ENCODE results near the gene FAM76A. TPM values are rescaled to one million over a fixed set of nuclear protein-coding genes. Genes with fewer than 3 reads are reported as not detected.
A peak's percentile ranks its signal among the peaks of the same experiment; 100 is the strongest.
"Not testable (repeated sequence)": the region's sequence is repeated elsewhere in the genome, so short reads cannot be mapped to it uniquely, and the experiment has no call there.

The FAM76A gene
- total RNA-seq, 6 experiments from 2014 or later: 3.5 to 7.4 (median 4.9) TPM

DNA sequence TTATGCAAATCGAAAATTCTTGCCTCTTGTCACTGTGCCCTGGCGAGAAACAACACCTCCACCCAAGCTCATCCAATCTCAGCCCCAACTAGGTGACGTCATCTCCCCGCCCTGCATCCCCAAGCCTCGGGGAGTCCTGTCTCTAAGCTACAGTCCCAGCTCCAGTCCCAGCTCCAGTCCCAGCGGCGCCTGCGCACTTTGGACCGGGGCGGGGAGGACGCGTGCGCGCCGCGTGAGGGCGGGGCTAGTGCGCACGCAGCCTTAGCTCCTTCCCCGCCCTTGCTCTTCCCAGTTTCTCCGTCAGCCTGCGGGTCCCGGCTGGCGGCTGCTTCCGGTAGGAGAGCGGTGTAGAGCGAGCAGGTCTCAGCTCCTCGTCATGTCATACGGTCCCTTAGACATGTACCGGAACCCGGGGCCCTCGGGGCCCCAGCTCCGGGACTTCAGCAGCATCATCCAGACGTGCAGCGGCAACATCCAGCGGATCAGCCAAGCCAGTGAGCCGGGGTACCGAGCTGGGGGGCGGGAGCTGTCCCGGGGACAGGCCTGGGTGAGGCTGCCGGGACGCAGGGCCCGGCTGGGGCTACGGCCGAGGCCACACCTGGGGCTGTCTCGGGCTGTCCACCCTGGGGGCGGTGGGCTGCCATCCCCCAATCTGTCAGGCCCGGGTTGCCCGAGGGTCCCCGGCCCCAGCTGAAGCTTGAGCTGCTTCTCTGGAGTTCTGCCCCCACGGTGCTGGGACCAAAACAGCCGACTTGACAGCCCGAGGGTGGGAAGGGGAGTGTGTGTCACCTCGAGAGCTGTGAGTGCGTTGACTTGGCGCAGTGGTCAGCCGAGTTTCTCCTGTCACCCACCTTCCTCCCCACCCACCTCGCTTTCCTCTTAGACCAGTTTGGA lies 47.4 kb downstream of the FAM76A start, which contains the start of gene STX12:
STX12 (plus strand) TSS at position 288 of the 894 bp plus-strand sequence; CDS start at position 377, 89 bp downstream.
- Histone ChIP-seq H3K27me3 (no peaks in the 10 kb centered on the region), H3K9me3 (no peaks in the 10 kb centered on the region), H3K4me3 (peak within 1 kb of the TSS; percentile 67 to 82 (median 77)), H3K27ac (peak within 1 kb of the TSS; percentile 84 to 86 (median 84)), H3K4me1 (peaks cover 0 to 13% (median 6%) of the 10 kb centered on the region in 4 donors), H3K36me3 (no peaks in the 10 kb centered on the region)
- intact Hi-C loops (cut with DNase I): no loop called here
- 1% methylated on average over 25 of the region's 58 CpGs for WGBS (ENCODE audit: insufficient coverage, low coverage, low lambda C conversion rate, missing lambda C conversion rate)
- ATAC-seq (peak; percentile 96 to 99 (median 98)), DNase-seq (peak; percentile 98)
- TF ChIP-seq CTCF (IDR thresholded peaks at IDR 0.05): peak in 1 of 4 donors; percentile 9
- peak; percentile 88 for TF ChIP-seq POLR2A (IDR thresholded peaks at IDR 0.05)

DNA sequence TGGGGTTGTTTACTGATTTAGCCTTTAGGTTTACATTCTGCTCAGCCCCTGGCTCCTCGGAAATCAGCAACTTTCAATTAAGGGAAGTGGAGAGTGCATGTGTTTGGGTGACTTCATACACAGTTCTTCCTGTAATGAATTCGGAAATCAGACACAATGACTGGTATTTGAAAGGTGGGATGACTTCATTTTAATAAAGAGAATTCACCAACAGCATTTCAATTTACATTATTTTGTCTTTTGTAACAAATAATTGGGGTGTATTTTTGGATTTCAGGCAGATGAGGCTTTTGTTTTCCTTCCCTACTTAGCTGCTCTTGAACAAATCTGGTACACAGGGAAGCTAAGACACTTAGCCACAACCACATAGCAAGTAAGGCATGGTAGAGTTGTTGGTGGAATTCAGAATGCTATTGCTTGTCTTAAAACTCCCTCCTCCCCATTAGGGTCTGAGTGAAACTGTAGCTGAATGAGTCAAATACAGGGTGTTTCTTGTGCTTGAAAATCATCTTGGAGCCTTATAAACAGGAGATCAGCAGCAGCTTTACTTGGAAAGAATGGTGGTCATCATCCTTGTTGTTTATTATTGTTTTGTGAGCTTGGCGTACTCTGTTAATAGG lies 48.2 kb downstream of the FAM76A start:
- Histone ChIP-seq H3K4me3 (peak overlapping the region; percentile 67 to 82 (median 77)), H3K9me3 (no peaks in the 10 kb centered on the region), H3K27me3 (no peaks in the 10 kb centered on the region), H3K27ac (peak overlapping the region; percentile 84 to 86 (median 84)), H3K36me3 (no peaks in the 10 kb centered on the region), H3K4me1 (peaks cover 0 to 13% (median 6%) of the 10 kb centered on the region in 4 donors)
- DNase-seq (no peak), ATAC-seq (peak in 3 of 4 donors; percentile 1 to 19 (median 16))
- TF ChIP-seq CTCF (IDR thresholded peaks at IDR 0.05) (no peak), POLR2A (IDR thresholded peaks at IDR 0.05) (no peak)
- intact Hi-C loops (cut with DNase I): no loop called here
- 24% methylated on average over 3 of the region's 3 CpGs for WGBS (ENCODE audit: insufficient coverage, low coverage, low lambda C conversion rate, missing lambda C conversion rate)

GRCh38 chr1:27774654-27775053 lies 48.9 kb downstream of the FAM76A start:
- intact Hi-C loops (cut with DNase I): no loop called here
- DNase-seq: no peak
- no peak for ATAC-seq
- H3K4me1 ChIP-seq: peaks cover 0 to 13% (median 6%) of the 10 kb centered on the region in 4 donors
- no peaks in the 10 kb centered on the region for H3K9me3 ChIP-seq
- no peaks in the 10 kb centered on the region for H3K27me3 ChIP-seq
- no peaks in the 10 kb centered on the region for H3K36me3 ChIP-seq
- 79% methylated on average over 2 of the region's 2 CpGs for WGBS (ENCODE audit: insufficient coverage, low coverage, low lambda C conversion rate, missing lambda C conversion rate)
- TF ChIP-seq POLR2A (IDR thresholded peaks at IDR 0.05) (no peak), CTCF (IDR thresholded peaks at IDR 0.05) (no peak)
- peak overlapping the region in 1 of 3 donors; percentile 84 for H3K27ac ChIP-seq
- H3K4me3 ChIP-seq: no peak overlapping the region

- WGBS (ENCODE audit: insufficient coverage, low coverage, low lambda C conversion rate, missing lambda C conversion rate): 81% methylated on average over 3 of the region's 3 CpGs
- H3K27me3 ChIP-seq; ATAC-seq; H3K27ac ChIP-seq; H3K36me3 ChIP-seq; H3K9me3 ChIP-seq; intact Hi-C loops (cut with DNase I); DNase-seq; H3K4me3 ChIP-seq: not testable (repeated sequence)
- H3K4me1 ChIP-seq: peaks cover 0 to 13% (median 6%) of the 10 kb centered on the region in 4 donors
These were observed 49.6 kb downstream of the FAM76A start for GRCh38 chr1:27775336-27775735.

DNA sequence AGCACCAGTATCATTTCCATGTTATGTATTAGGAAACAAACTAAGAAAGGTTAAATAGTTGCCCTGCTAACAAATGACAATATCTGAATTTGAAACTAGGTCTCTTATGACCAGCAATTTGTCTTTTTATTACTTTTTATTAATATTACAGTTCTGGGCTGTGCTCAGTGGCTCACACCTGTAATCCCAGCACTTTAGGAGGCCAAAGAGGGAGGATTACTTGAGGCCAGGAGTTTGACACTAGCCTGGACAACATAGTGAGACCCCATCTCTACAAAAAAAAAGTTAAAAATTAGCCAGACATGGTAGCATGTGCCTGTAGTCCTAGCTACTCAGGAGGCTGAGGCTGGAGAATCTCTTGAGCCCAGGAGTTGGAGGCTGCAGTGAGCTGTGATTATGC lies 50.5 kb downstream of the FAM76A start:
- intact Hi-C loops (cut with DNase I); DNase-seq; ATAC-seq; H3K4me3 ChIP-seq; H3K27me3 ChIP-seq; H3K36me3 ChIP-seq; H3K9me3 ChIP-seq; H3K27ac ChIP-seq: not testable (repeated sequence)
- H3K4me1 ChIP-seq: peaks cover 0 to 13% (median 6%) of the 10 kb centered on the region in 4 donors

Data from right lobe of liver (tissue), 6 donors.